ENCODE measurements around the gene KRTAP4-9.
"Not testable (repeated sequence)": the region's sequence is repeated elsewhere in the genome, so short reads cannot be mapped to it uniquely, and the experiment has no call there.

Gene KRTAP4-9

GRCh38 chr17:41105347-41105746, at the start of gene KRTAP4-9:
Gene KRTAP4-9 (plus strand): TSS chr17:41105389. CDS start chr17:41105389, 0 bp downstream.
- DNase-seq = not testable (repeated sequence)

- DNase-seq = no peak
These were observed 47.6 kb upstream of the KRTAP4-9 start for GRCh38 chr17:41057547-41057946.

GRCh38 chr17:41058741-41059140, 46.4 kb upstream of the KRTAP4-9 start:
- no peak for DNase-seq

GRCh38 chr17:41059276-41060051, 45.7 kb upstream of the KRTAP4-9 start:
- not testable (repeated sequence) for DNase-seq

GRCh38 chr17:41060052-41060604, 45.1 kb upstream of the KRTAP4-9 start, which contains the start of gene KRTAP2-3:
Gene KRTAP2-3 (minus strand): TSS chr17:41060114. CDS start chr17:41060050, 64 bp downstream.
- DNase-seq = no peak

- DNase-seq = no peak
These were observed 43.2 kb upstream of the KRTAP4-9 start for GRCh38 chr17:41061964-41062363.

- DNase-seq = no peak
These were observed 41.7 kb upstream of the KRTAP4-9 start for GRCh38 chr17:41063449-41063848.

- no peak for DNase-seq
These were observed 40.9 kb upstream of the KRTAP4-9 start for GRCh38 chr17:41064301-41064700.

- DNase-seq = not testable (repeated sequence)
These were observed 40.0 kb upstream of the KRTAP4-9 start for GRCh38 chr17:41065016-41065689.

- peak; percentile 20 to 28 (median 21) for DNase-seq
These were observed 39.2 kb upstream of the KRTAP4-9 start, which contains the start of gene KRTAP2-4 for GRCh38 chr17:41065829-41066624. Gene KRTAP2-4 (minus strand): TSS chr17:41065879. CDS start chr17:41065845, 34 bp downstream.

- no peak for DNase-seq
These were observed 37.9 kb upstream of the KRTAP4-9 start for GRCh38 chr17:41067281-41067680.

GRCh38 chr17:41069031-41069430, 36.2 kb upstream of the KRTAP4-9 start:
- DNase-seq = no peak

- no peak for DNase-seq
These were observed 33.4 kb upstream of the KRTAP4-9 start for GRCh38 chr17:41071606-41072360.

- DNase-seq = no peak
These were observed 31.5 kb upstream of the KRTAP4-9 start for GRCh38 chr17:41073676-41074075.

GRCh38 chr17:41076788-41077187, 28.4 kb upstream of the KRTAP4-9 start:
- no peak for DNase-seq

GRCh38 chr17:41082626-41083025, 22.6 kb upstream of the KRTAP4-9 start:
- DNase-seq = no peak

- DNase-seq = not testable (repeated sequence)
These were observed 21.8 kb upstream of the KRTAP4-9 start for GRCh38 chr17:41083427-41083826.

- DNase-seq = not testable (repeated sequence)
These were observed 20.9 kb upstream of the KRTAP4-9 start, which contains the start of gene KRTAP4-7 for GRCh38 chr17:41084100-41084856. Gene KRTAP4-7 (plus strand): TSS chr17:41084150. CDS start chr17:41084207, 57 bp downstream.

GRCh38 chr17:41088760-41089352, 16.3 kb upstream of the KRTAP4-9 start:
- DNase-seq = not testable (repeated sequence)

- no peak for DNase-seq
These were observed 9.1 kb upstream of the KRTAP4-9 start for GRCh38 chr17:41096055-41096454.

GRCh38 chr17:41098042-41098441, 7.1 kb upstream of the KRTAP4-9 start, which contains the start of gene KRTAP4-8:
Gene KRTAP4-8 (minus strand): TSS chr17:41098142. CDS start chr17:41098084, 58 bp downstream.
- DNase-seq = no peak

All from suppressor macrophage treated with lipopolysaccharide for 1 hour (primary cell).